BLaER1 treated with 17β-estradiol and CSF1 and Interleukin-3, amounts not matched to agents 10 nM and 100 nM (cell line): ENCODE results near the gene TRA2A.
"Not testable (repeated sequence)": the region's sequence is repeated elsewhere in the genome, so short reads cannot be mapped to it uniquely, and the experiment has no call there.

ENCODE experiments used
- H3K27ac ChIP-seq, 11 experiments: shearing (Covaris generic); formaldehyde crosslinking; 2 replicates each; pipeline ENCODE4 v1.8.1; 2022
- H3K27me3 ChIP-seq, 11 experiments: shearing (Covaris generic); formaldehyde crosslinking; 2 replicates each; pipeline ENCODE4 v1.8.1; 2022
- H3K36me3 ChIP-seq, 11 experiments: shearing (Covaris generic); formaldehyde crosslinking; 2 replicates each; pipeline ENCODE4 v1.8.1; 2022
- H3K4me1 ChIP-seq, 10 experiments: shearing (Covaris generic); formaldehyde crosslinking; 2 replicates each; pipeline ENCODE4 v1.8.1; 2022
- H3K4me2 ChIP-seq, 11 experiments: shearing (Covaris generic); formaldehyde crosslinking; 2 replicates each; pipeline ENCODE4 v1.8.1; 2022
- H3K4me3 ChIP-seq, 10 experiments: shearing (Covaris generic); formaldehyde crosslinking; 2 replicates each; pipeline ENCODE4 v1.8.1; 2022
- H3K9ac ChIP-seq, 11 experiments: shearing (Covaris generic); formaldehyde crosslinking; 2 replicates each; pipeline ENCODE4 v1.8.1; 2022
- H3K9me3 ChIP-seq, 11 experiments: shearing (Covaris generic); formaldehyde crosslinking; replicated peaks in 1 of 11; 2 replicates each; pipeline ENCODE4 v1.8.1; 2022
- H4K20me1 ChIP-seq, 11 experiments: shearing (Covaris generic); formaldehyde crosslinking; 2 replicates each; pipeline ENCODE4 v1.8.1; 2022
- Cebpa-rat ChIP-seq, 11 experiments: shearing (Covaris generic); IDR thresholded peaks; 2 replicates each; pipeline ENCODE4 v1.8.1; 2022

The TRA2A gene

GRCh38 chr7:23524473-23524872 lies 7.3 kb downstream of the TRA2A start:
- Histone ChIP-seq H3K27ac (no peak overlapping the region), H3K9ac (no peak overlapping the region), H3K36me3 (peaks cover 35 to 90% (median 55%) of the 10 kb centered on the region in 11 experiments), H3K4me2 (0 out of 22 replicates have a peak overlapping the region, but pooled peaks of 1 of the 11 experiments have one; percentile 29), H3K4me1 (peaks cover 16 to 66% (median 28%) of the 10 kb centered on the region in 10 experiments), H3K9me3 (peaks cover 0 to 7% (median 0%) of the 10 kb centered on the region in 11 experiments; a peak in 1 of 22 replicates), H3K4me3 (no peak overlapping the region), H4K20me1 (peaks cover 100% of the 10 kb centered on the region in 11 experiments), H3K27me3 (no peaks in the 10 kb centered on the region)
- no peak for TF ChIP-seq Cebpa-rat (IDR thresholded peaks at IDR 0.05)

- Histone ChIP-seq H3K4me1 (peaks cover 8 to 57% (median 19%) of the 10 kb centered on the region in 10 experiments; a peak in 19 of 20 replicates), H3K27ac (no peak overlapping the region), H3K36me3 (peaks cover 44 to 90% (median 62%) of the 10 kb centered on the region in 11 experiments), H3K9me3 (peaks cover 0 to 15% (median 0%) of the 10 kb centered on the region in 11 experiments; a peak in 4 of 22 replicates), H4K20me1 (peaks cover 100% of the 10 kb centered on the region in 11 experiments), H3K9ac (no peak overlapping the region), H3K27me3 (no peaks in the 10 kb centered on the region), H3K4me3 (no peak overlapping the region), H3K4me2 (no peak overlapping the region)
- no peak for TF ChIP-seq Cebpa-rat (IDR thresholded peaks at IDR 0.05)
Observed at GRCh38 chr7:23523486-23524075, 8.2 kb downstream of the TRA2A start.

- H3K9me3 ChIP-seq = peaks cover 0 to 19% (median 0%) of the 10 kb centered on the region in 11 experiments; a peak in 6 of 22 replicates
- H3K4me2 ChIP-seq = no peak overlapping the region
- peaks cover 98 to 100% (median 100%) of the 10 kb centered on the region in 11 experiments for H4K20me1 ChIP-seq
Observed at GRCh38 chr7:23520582-23520981, 11.2 kb downstream of the TRA2A start.

GRCh38 chr7:23514755-23515154 lies 17.0 kb downstream of the TRA2A start:
- Histone ChIP-seq H3K4me3 (no peak overlapping the region), H3K27ac (no peak overlapping the region), H3K36me3 (peaks cover 99 to 100% (median 100%) of the 10 kb centered on the region in 11 experiments), H3K27me3 (no peaks in the 10 kb centered on the region), H3K4me1 (no peaks in the 10 kb centered on the region), H3K4me2 (no peak overlapping the region), H4K20me1 (peaks cover 87 to 100% (median 99%) of the 10 kb centered on the region in 11 experiments), H3K9ac (no peak overlapping the region), H3K9me3 (peaks cover 0 to 19% (median 0%) of the 10 kb centered on the region in 11 experiments; a peak in 6 of 22 replicates)
- TF ChIP-seq Cebpa-rat (IDR thresholded peaks at IDR 0.05) = no peak

More at GRCh38 chr7:23520582-23520981, 11.2 kb downstream of the TRA2A start:
- no peak overlapping the region for H3K27ac ChIP-seq
- no peak for TF ChIP-seq Cebpa-rat (IDR thresholded peaks at IDR 0.05)
- H3K27me3 ChIP-seq = no peaks in the 10 kb centered on the region
- peaks cover 0 to 27% (median 0%) of the 10 kb centered on the region in 10 experiments; a peak in 7 of 20 replicates for H3K4me1 ChIP-seq
- H3K9ac ChIP-seq = no peak overlapping the region
- peaks cover 71 to 91% (median 78%) of the 10 kb centered on the region in 11 experiments for H3K36me3 ChIP-seq
- H3K4me3 ChIP-seq = no peak overlapping the region

GRCh38 chr7:23513746-23514145 lies 18.0 kb downstream of the TRA2A start:
- not testable (repeated sequence) for H3K4me3 ChIP-seq, H3K9ac ChIP-seq, H3K4me1 ChIP-seq, H3K27me3 ChIP-seq, H3K4me2 ChIP-seq, H3K27ac ChIP-seq
- Histone ChIP-seq H3K9me3 (peaks cover 0 to 12% (median 0%) of the 10 kb centered on the region in 11 experiments; a peak in 6 of 22 replicates), H4K20me1 (peaks cover 87 to 100% (median 99%) of the 10 kb centered on the region in 11 experiments), H3K36me3 (peaks cover 99 to 100% (median 100%) of the 10 kb centered on the region in 11 experiments)

GRCh38 chr7:23494009-23494408 lies 37.8 kb downstream of the TRA2A start:
- peaks cover 0 to 6% (median 0%) of the 10 kb centered on the region in 11 experiments; a peak in 1 of 22 replicates for H3K9me3 ChIP-seq
- H4K20me1 ChIP-seq = no peaks in the 10 kb centered on the region
- H3K27me3 ChIP-seq = no peaks in the 10 kb centered on the region
- peaks cover 16 to 24% (median 18%) of the 10 kb centered on the region in 10 experiments for H3K4me1 ChIP-seq
- no peak for TF ChIP-seq Cebpa-rat (IDR thresholded peaks at IDR 0.05)
- H3K4me2 ChIP-seq = no peak overlapping the region
- H3K27ac ChIP-seq = no peak overlapping the region
- no peak overlapping the region for H3K9ac ChIP-seq
- H3K4me3 ChIP-seq = no peak overlapping the region
- H3K36me3 ChIP-seq = peaks cover 0 to 18% (median 9%) of the 10 kb centered on the region in 11 experiments; a peak in 9 of 22 replicates

GRCh38 chr7:23491502-23491901 lies 40.3 kb downstream of the TRA2A start:
- Histone ChIP-seq H3K9ac (no peak overlapping the region), H4K20me1 (no peaks in the 10 kb centered on the region), H3K9me3 (peaks cover 0 to 6% (median 0%) of the 10 kb centered on the region in 11 experiments; a peak in 1 of 22 replicates), H3K27ac (0 out of 22 replicates have a peak overlapping the region, but pooled peaks of 1 of the 11 experiments have one; percentile 81), H3K4me3 (peak overlapping the region in 3 of 10 experiments; percentile 63 to 75 (median 64); a peak in 2 of 20 replicates), H3K36me3 (no peaks in the 10 kb centered on the region; a peak in 2 of 22 replicates), H3K4me1 (peaks cover 16 to 24% (median 18%) of the 10 kb centered on the region in 10 experiments), H3K27me3 (no peaks in the 10 kb centered on the region), H3K4me2 (peak overlapping the region; percentile 82 to 95 (median 89))
- no peak for TF ChIP-seq Cebpa-rat (IDR thresholded peaks at IDR 0.05)

- peak overlapping the region; percentile 78 to 89 (median 83) for H3K27ac ChIP-seq
- H3K4me3 ChIP-seq = peak overlapping the region; percentile 48 to 75 (median 63)
- H3K9ac ChIP-seq = peak overlapping the region; percentile 70 to 80 (median 75); a peak in 21 of 22 replicates
Observed at GRCh38 chr7:23490357-23491135, 41.2 kb downstream of the TRA2A start.

GRCh38 chr7:23488714-23489113 lies 43.1 kb downstream of the TRA2A start:
- not testable (repeated sequence) for H4K20me1 ChIP-seq, H3K27me3 ChIP-seq

More at GRCh38 chr7:23490357-23491135, 41.2 kb downstream of the TRA2A start:
- Histone ChIP-seq H3K9me3 (peaks cover 0 to 6% (median 0%) of the 10 kb centered on the region in 11 experiments; a peak in 1 of 22 replicates), H3K4me1 (peaks cover 16 to 24% (median 18%) of the 10 kb centered on the region in 10 experiments), H4K20me1 (no peaks in the 10 kb centered on the region), H3K4me2 (peak overlapping the region; percentile 82 to 95 (median 89)), H3K27me3 (no peaks in the 10 kb centered on the region), H3K36me3 (no peaks in the 10 kb centered on the region; a peak in 2 of 22 replicates)
- no peak for TF ChIP-seq Cebpa-rat (IDR thresholded peaks at IDR 0.05)

More at GRCh38 chr7:23488714-23489113, 43.1 kb downstream of the TRA2A start:
- H3K4me3 ChIP-seq, H3K9ac ChIP-seq, H3K9me3 ChIP-seq, H3K4me2 ChIP-seq, H3K27ac ChIP-seq, H3K36me3 ChIP-seq: not testable (repeated sequence)
- H3K4me1 ChIP-seq = peaks cover 16 to 24% (median 18%) of the 10 kb centered on the region in 10 experiments
